ENCODE results near the gene LMOD3. TPM values are rescaled to one million over a fixed set of nuclear protein-coding genes. Genes with fewer than 3 reads are reported as not detected.

Gene LMOD3
- total RNA-seq, 1 donor from 2014 or later = not detected

GRCh38 chr3:69092030-69092516 is 30.3 kb downstream of the LMOD3 start:
- Mint-ChIP-seq H3K4me3 (ENCODE audit: unreplicated experiment) (no peak overlapping the region), H3K9me3 (ENCODE audit: unreplicated experiment) (no peaks in the 10 kb centered on the region), H3K36me3 (ENCODE audit: unreplicated experiment) (no peaks in the 10 kb centered on the region), H3K27me3 (ENCODE audit: unreplicated experiment) (no peaks in the 10 kb centered on the region), H3K27ac (ENCODE audit: unreplicated experiment) (no peak overlapping the region), H3K4me1 (ENCODE audit: low read depth, unreplicated experiment) (peaks cover 8% of the 10 kb centered on the region)
- no peak for TF ChIP-seq CTCF (IDR thresholded peaks at IDR 0.05; ENCODE audit: partially characterized antibody, unreplicated experiment)
- DNase-seq = no peak

GRCh38 chr3:69091389-69092029 is 30.9 kb downstream of the LMOD3 start:
- H3K4me1 Mint-ChIP-seq (ENCODE audit: low read depth, unreplicated experiment) = peaks cover 8% of the 10 kb centered on the region
- H3K36me3 Mint-ChIP-seq (ENCODE audit: unreplicated experiment) = no peaks in the 10 kb centered on the region
- no peak for DNase-seq
- H3K4me3 Mint-ChIP-seq (ENCODE audit: unreplicated experiment) = no peak overlapping the region
- H3K27ac Mint-ChIP-seq (ENCODE audit: unreplicated experiment) = no peak overlapping the region
- no peak for TF ChIP-seq CTCF (IDR thresholded peaks at IDR 0.05; ENCODE audit: partially characterized antibody, unreplicated experiment)
- H3K9me3 Mint-ChIP-seq (ENCODE audit: unreplicated experiment) = no peaks in the 10 kb centered on the region
- H3K27me3 Mint-ChIP-seq (ENCODE audit: unreplicated experiment) = no peaks in the 10 kb centered on the region

DNA sequence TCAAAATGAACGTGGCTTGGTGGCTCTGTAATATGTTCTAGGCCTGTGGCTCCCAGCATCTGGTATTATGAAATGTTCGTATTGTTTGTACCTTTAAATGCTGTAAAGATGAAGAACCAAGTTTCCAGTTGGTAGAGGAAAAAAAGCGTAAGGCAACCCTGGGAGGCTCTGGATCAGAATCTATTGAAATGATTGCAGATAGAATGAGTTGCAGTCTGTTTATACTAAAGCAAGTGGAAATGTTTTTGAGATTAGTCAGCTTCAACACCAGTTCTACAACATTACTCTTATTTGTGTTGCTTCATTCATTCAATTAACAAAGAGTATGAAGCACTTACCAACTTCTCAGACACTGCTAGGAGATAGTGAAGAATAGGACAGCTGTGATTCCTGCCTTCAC is 32.4 kb downstream of the LMOD3 start:
- TF ChIP-seq CTCF (IDR thresholded peaks at IDR 0.05; ENCODE audit: partially characterized antibody, unreplicated experiment) = no peak
- Mint-ChIP-seq H3K27ac (ENCODE audit: unreplicated experiment) (no peak overlapping the region), H3K4me3 (ENCODE audit: unreplicated experiment) (no peak overlapping the region), H3K27me3 (ENCODE audit: unreplicated experiment) (peaks cover 2% of the 10 kb centered on the region), H3K4me1 (ENCODE audit: low read depth, unreplicated experiment) (peaks cover 11% of the 10 kb centered on the region), H3K36me3 (ENCODE audit: unreplicated experiment) (no peaks in the 10 kb centered on the region), H3K9me3 (ENCODE audit: unreplicated experiment) (no peaks in the 10 kb centered on the region)
- no peak for DNase-seq

DNA sequence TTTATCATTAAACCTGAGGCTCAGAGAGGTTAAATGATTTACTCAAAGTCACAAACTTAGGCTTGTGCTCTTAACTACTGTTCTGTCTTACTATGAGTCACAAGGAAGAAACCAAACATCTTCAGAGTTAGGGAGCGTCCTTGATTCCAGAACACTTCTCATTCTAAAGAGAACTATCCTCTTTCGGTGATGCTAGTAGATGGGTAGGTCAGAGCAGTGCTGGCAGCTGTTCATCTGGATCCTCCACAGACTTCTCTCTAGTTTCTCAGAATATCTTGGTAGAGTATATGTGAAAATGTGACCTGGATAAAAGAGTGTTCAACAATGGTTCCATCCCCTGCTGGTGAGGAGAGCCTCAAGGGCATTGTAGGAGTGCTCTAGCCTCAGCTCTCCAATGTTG is 34.3 kb downstream of the LMOD3 start:
- Mint-ChIP-seq H3K9me3 (ENCODE audit: unreplicated experiment) (peaks cover 3% of the 10 kb centered on the region), H3K27ac (ENCODE audit: unreplicated experiment) (no peak overlapping the region), H3K27me3 (ENCODE audit: unreplicated experiment) (peaks cover 2% of the 10 kb centered on the region), H3K4me3 (ENCODE audit: unreplicated experiment) (no peak overlapping the region), H3K36me3 (ENCODE audit: unreplicated experiment) (no peaks in the 10 kb centered on the region), H3K4me1 (ENCODE audit: low read depth, unreplicated experiment) (peaks cover 22% of the 10 kb centered on the region)
- no peak for DNase-seq
- TF ChIP-seq CTCF (IDR thresholded peaks at IDR 0.05; ENCODE audit: partially characterized antibody, unreplicated experiment) = no peak

GRCh38 chr3:69087030-69087791 is 35.2 kb downstream of the LMOD3 start:
- no peak overlapping the region for H3K27ac Mint-ChIP-seq (ENCODE audit: unreplicated experiment)
- H3K4me3 Mint-ChIP-seq (ENCODE audit: unreplicated experiment) = no peak overlapping the region

More at GRCh38 chr3:69087030-69087791, 35.2 kb downstream of the LMOD3 start:
- H3K9me3 Mint-ChIP-seq (ENCODE audit: unreplicated experiment) = peaks cover 3% of the 10 kb centered on the region
- peaks cover 2% of the 10 kb centered on the region for H3K27me3 Mint-ChIP-seq (ENCODE audit: unreplicated experiment)
- no peak for DNase-seq
- H3K36me3 Mint-ChIP-seq (ENCODE audit: unreplicated experiment) = no peaks in the 10 kb centered on the region
- TF ChIP-seq CTCF (IDR thresholded peaks at IDR 0.05; ENCODE audit: partially characterized antibody, unreplicated experiment) = no peak
- peaks cover 22% of the 10 kb centered on the region for H3K4me1 Mint-ChIP-seq (ENCODE audit: low read depth, unreplicated experiment)

All from glutamatergic neuron (in vitro differentiated cells).